NCI-H1694 (cell line): Measurements from ENCODE around the gene SRC.

Source experiments
- DNase-seq: peaks from one replicate; lab custom pipeline; 2025; lab: John Stamatoyannopoulos, UW

Gene SRC

DNA sequence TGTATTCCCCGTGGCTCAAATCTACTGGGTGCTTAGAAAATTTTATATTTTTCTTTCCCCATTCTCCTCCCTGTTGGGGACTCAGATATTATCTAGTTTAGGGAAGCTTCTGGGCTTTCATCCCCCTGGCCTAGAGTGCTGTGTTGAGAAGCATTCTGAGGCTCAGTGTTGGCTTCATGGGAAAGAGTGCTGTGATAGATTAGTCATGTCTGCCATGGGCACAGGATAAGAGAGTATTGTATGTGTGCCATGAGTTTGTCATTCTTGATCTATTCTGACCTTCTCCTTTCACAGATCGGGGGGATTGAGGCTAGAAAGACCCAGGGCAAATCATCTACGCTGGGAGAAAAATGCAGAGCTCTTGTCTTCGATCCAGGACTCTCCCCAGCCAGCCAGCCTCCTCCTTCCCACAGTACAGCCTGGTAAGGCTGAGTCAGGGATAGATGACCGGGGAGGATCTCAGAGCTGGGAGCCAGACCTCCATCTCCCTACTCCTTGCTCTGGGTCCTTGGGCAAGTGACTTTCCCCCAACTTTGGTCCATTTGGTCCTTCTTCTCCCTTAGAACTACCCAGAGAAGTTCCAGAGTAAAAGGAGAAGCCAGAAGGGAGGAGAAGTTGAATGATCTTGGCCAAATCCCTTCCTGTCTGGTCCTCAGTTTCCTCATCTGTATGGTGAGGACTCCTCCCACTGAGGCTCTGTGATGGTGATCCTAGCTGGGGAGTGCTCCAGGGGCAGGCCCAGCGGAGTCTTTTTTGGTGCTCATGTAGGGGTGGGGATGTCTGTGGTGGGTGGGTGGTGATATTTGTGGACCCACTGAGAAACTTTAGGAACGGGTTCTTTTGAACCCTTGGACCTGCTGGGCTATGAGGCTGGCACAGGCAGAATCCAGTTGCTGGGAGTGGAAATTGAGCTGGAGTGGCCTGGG, 5.0 kb downstream of the SRC start:
- no peak for DNase-seq

- DNase-seq: no peak
Measured at GRCh38 chr20:37351689-37352607, 6.0 kb downstream of the SRC start.

GRCh38 chr20:37352608-37352980, 6.7 kb downstream of the SRC start:
- DNase-seq: no peak

DNA sequence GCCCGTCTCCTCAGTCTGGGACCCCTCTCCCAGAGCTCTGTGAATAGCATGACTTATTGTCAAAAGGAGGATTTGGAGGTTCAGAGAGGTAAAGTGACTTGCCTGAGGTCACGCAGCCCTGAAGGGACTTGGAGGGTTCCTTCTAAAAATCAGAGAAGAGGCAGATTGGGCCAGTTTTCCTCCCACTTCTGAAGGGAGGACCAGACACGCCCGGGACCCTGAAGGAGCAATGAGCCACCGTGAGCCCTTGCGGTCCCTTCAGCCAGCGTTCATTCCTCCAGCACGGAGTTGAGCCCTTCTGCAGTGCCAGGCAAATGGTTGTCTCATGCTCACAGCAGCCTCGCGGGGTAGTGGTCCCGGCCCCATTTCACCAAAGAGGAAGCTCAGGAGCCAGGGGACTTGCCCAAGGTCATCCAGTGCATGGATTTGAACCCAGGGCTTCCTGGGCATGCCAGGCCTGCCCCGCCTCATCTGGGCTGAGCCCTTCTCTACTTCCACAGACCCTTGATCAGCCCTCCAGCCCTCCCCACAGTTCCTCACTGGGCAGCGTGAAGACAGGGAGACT, 7.4 kb downstream of the SRC start:
- DNase-seq: no peak

DNA sequence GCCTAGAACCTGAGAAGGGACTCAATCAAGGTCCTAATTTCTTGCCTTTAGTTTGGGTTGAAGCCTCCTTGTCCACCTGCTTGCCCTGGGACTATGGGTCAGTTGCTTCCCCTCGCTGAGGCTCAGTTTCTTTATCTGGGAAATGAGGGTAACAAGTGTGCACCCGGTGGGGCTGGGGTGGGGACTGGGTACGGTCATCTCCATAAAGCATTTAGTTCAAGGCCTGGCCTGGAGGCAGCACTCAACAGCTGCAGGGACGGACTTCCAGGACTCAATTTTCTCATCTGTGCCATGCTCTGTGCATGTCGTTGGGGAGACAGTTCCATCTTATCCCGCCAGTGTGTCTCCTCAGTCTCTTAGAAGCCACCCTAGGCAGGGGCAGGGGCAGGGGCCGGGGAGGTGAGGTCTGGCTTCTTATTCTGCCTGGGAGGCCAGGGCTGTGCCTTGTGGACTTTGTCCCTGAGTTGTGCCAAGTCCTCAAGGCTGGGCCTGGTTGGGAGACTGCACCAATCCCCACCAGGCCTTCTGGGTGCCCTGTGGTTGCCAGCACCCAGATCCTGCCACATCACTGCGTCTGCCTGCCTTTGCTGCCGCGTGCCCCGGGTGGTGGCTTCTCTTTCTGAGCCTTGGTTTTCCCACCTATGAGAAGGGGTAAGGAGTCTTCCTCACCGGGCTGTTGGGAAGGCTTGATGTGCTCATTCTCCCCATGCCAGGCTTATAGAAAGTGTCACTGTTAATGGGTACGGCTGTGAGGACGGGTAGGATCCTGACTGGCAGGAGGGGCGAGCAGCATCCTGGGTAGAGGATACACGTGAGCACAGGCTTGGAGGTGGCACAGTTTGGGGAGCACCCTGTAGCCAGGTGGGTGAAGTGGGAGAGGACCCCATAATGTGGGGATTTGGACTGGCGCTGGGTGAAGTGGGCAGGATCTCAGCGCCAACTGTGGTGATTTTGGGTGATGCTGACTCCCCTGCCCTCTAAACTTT, 8.6 kb downstream of the SRC start:
- DNase-seq: no peak

DNA sequence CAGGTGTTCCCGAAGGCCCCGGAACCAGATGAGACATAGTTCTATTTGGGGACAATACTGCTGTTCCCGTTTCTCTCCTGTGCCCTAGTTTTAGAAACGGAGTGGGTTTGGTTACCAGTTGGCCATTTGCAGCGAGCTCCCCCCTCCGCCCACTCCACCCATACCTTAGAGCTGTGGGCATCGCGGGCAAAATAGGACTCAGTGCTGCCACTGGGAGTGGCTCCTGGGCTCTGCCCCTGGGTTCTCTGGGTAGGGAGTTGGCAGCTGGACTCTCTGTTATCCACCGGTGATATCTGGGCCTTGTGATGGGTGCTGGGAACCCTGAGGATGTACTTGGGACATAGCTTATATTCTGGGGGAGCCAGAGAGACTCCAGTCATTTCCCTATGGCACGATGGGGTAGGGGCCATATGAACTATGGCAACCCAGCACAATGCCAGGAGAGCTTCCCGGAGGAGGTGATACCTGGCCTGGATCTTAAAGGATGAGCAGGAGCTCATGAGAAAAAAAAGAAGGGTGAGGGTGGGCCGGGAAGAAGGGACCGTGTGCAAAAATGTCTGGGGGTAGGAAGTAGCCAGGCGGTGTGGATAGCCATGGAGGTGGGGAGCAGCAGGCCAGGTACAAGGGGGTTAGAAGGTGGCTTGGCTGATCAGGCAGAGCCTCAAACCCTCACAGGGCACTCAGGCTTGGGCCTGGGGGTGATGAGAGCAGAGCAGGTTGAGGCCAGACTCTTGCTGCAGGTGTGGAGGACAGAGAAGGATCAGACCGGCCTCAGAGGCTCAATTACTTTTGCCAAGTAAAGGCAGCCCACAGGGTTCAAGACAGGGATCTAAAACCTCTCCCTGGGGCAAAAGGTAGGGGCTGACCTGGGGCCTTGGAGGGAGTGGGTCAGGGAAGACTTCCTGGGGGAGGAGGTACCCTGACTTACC, 9.6 kb downstream of the SRC start:
- no peak for DNase-seq

- DNase-seq: no peak
Measured at GRCh38 chr20:37356387-37356786, 10.4 kb downstream of the SRC start.

DNA sequence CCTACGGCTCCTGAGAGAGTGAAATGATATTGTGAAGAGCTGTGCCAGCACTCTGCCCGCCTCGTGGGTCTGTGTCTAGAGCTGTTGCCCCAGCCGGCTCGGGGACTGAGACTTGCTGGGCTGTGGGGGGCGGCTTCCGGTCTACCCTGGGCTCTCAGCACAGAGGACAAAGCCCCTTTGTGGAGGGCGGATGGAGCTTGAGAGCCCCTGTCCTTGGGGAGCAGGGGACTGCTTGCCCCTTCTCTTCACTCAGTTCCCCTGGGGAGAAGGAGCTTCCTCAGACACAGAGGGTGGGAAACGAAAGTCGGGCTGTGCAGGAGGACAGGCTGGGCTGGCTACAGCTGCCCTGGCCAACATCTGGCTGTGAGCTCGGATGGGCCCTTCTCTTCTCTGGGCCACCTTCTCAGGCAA, 11.0 kb downstream of the SRC start:
- DNase-seq: no peak

- no peak for DNase-seq
Measured at GRCh38 chr20:37357481-37358365, 11.8 kb downstream of the SRC start.

- no peak for DNase-seq
Measured at GRCh38 chr20:37358366-37359150, 12.6 kb downstream of the SRC start.

DNA sequence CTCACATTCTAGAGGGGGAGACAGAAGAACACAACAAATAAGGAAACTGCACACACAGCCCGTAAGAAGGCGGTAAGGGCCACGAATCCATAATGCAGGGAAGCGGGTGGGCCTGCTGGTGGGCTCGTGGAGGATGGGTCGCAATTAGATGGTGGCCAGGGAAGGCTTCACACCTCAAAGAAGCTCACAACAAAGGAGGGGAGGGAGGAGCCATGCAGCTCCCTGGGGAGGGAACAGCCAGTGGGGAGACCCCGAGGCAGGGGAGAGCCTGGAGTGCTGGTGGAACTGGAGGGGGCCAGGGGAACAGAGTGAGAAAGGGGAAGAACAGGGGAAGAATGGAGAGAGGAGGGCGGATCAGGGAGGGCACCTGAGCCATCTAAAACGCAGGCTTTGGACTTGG, 13.4 kb downstream of the SRC start:
- no peak for DNase-seq

DNA sequence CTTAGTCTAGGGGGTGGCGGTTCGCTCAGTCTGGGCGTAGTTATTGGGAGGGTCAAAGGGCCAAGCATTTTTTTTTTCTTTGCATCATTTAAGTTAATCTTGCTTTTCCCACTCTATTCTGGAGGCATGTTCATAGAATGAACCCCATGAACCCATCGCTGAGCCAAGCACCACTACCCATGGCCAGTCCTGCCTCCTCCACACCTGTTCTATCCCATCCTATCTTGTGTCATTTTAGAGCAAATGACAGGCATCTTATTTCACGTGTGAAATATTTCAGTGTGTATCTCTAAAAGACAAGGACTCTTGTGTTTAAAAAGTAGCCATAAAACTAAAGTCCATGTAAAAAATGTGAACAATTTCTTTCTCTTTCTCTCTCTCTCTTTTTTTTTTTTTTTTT, 13.9 kb downstream of the SRC start:
- no peak for DNase-seq

DNA sequence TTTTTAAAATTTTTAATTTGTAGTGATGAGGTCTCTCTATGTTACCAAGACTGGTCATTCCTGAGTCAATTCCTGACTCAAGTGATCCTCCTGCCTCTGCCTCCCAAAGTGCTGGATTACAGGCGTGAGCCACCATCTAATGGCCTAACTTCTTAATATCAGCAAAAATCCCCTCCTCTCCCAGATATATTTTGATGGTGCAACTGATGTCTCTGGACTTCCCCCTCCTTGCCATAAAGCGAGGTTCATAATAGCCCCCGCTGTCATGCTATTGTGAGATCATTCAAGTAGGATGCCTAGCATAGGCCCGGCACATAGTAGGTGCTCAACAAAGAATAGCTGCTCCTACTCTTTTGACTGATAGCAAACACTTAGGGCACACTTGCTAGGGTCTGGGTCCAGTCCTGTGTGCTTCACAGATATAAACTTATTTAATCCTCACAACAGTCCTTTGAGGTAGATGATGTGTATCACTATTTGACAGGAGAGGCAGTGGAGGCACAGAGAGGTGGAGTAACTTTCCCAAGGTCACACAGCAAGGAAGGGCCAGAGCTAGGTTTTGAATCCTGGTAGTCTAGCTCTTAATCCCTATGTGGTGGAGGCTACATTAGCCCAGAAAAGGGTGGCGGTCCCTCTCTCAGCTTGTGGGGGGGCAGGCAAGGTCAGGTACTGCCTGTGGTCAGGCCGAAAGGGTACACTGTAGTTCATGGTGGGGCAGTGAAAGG, 14.6 kb downstream of the SRC start:
- DNase-seq: no peak

- DNase-seq: no peak
Measured at GRCh38 chr20:37361336-37361735, 15.4 kb downstream of the SRC start.

GRCh38 chr20:37362231-37362792, 16.4 kb downstream of the SRC start:
- DNase-seq: no peak

DNA sequence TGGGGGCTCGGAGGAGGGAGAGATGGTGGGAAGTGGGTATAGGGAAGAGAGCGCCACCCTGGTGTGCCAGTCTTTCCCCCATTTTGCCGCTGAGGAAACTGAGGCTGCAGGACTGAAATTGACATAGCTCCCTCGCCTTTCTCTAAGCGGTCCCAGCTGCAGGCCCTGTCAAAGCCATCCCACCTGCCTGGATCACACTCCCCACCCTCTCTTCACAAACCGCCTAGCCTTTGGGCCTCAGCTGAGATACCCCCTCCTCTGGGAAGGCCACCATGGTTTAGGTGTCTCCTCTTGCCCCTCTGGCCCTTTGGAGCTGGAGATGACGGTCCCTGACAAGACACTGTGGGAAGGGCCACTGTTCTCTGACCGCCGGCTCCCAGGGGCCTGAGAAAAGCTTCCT, 16.9 kb downstream of the SRC start:
- DNase-seq: no peak

DNA sequence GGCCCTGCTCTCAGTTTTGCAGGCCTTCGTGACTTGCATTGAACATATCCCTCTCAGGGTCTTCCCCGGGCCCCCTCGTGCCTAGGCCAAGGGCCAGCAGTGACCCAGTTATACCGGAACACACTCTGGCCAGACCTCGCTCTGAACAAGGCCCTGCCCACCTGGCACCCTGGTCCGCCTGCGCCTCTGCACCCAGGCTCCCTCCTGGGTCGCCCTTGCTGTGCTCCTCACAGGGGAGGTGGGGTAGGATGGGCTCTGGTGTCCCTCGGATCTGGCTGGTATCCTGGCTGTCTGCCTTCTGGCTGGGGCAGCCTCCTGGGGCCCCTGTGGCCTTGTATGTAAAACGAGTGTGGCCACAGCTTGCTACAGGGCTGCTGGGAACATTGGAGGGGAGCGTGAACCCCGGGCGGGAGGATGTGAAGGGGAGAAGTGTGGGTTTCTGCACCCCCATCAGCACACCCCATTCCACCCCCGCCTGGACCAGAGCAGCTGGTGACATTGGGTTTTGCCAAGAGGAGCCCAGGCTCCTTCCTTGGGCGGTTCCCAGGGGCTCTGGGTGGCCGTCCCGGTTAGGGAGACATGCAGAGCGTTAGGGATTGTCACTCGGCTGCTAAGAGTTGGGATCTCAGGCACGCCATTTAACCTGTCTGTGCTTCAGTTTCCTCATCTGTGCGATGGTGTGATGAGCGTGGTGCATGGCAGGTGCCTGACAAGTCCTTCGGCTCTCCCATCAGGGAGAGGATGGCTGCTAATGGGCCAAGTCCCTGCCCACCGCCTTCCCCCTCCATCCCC, 17.5 kb downstream of the SRC start:
- DNase-seq: no peak
